HepG2 (cell line): ENCODE measurements around the gene TYMP. TPM values are rescaled to one million over a fixed set of nuclear protein-coding genes. Genes with fewer than 3 reads are reported as not detected.
A peak's percentile ranks its signal among the peaks of the same experiment; 100 is the strongest.

Source experiments
- AGO1 ChIP-seq: fragments of 200-400 bp; formaldehyde crosslinking; IDR thresholded peaks from 2 replicates; pipeline ENCODE4 v1.6.1; 2017; ENCODE audit warnings: mild to moderate bottlenecking, low read depth, low read length, moderate library complexity; ENCODE audit not compliant: poor library complexity, severe bottlenecking
- ATM ChIP-seq: fragments of 450-650 bp; IDR thresholded peaks from 2 replicates; pipeline ENCODE4 v1.7.1; 2017; ENCODE audit warnings: mild to moderate bottlenecking, borderline replicate concordance
- DNMT3B ChIP-seq: conservative IDR thresholded peaks from 2 replicates; pipeline ENCODE4 v1.6.1; 2016; ENCODE audit warnings: missing biosample characterization, control low read depth
- GATAD2A ChIP-seq: IDR thresholded peaks from 2 replicates; pipeline ENCODE4 v1.6.1; 2016
- IKZF5 ChIP-seq: IDR thresholded peaks from 2 replicates; pipeline ENCODE4 v1.6.1; 2018; ENCODE audit warnings: missing genetic modification reagents, mild to moderate bottlenecking, missing compliant biosample characterization
- LCORL ChIP-seq, 2 experiments: fragments of 450-650 bp in 1 of 2; sonication (generic) in 1 of 2; formaldehyde crosslinking in 1 of 2; IDR thresholded peaks; 2 replicates each; pipeline versions ENCODE4 v1.5.0 to v1.6.1; 2017 to 2020; ENCODE audit warnings: antibody characterized with exemption in 1 of 2, missing genetic modification reagents in 1 of 2
- MIXL1 ChIP-seq: IDR thresholded peaks from 2 replicates; pipeline ENCODE4 v1.6.1; 2016
- MNT ChIP-seq: fragments of 450-650 bp; IDR thresholded peaks from 2 replicates; pipeline ENCODE4 v1.6.1; 2016
- PHF21A ChIP-seq: sonication (generic); formaldehyde crosslinking; IDR thresholded peaks from 2 replicates; pipeline ENCODE4 v1.5.0; 2020; ENCODE audit warnings: mild to moderate bottlenecking, missing genetic modification reagents
- TP53 ChIP-seq: sonication (generic); formaldehyde crosslinking; conservative IDR thresholded peaks from 2 replicates; pipeline ENCODE4 v1.4.0; 2020; ENCODE audit warnings: missing genetic modification reagents
- ZFP1 ChIP-seq: IDR thresholded peaks from 2 replicates; pipeline ENCODE4 v1.6.1; 2016
- ZNF318 ChIP-seq: sonication (generic); formaldehyde crosslinking; IDR thresholded peaks from 2 replicates; pipeline ENCODE4 v1.4.0; 2020; ENCODE audit warnings: mild to moderate bottlenecking, missing genetic modification reagents
- ZNF609 ChIP-seq: sonication (generic); formaldehyde crosslinking; IDR thresholded peaks from 2 replicates; pipeline ENCODE4 v1.4.0; 2020; ENCODE audit warnings: mild to moderate bottlenecking, missing genetic modification reagents, borderline replicate concordance
- polyA plus RNA-seq, 8 experiments: library from polyadenylated mRNA; depleted of rRNA in 3 of 8; stranded (reverse) in 7 of 8; unstranded in 1 of 8; fragments of >200 nt; fragmentation: Illumina TruSeq in 4 of 8; extraction: Trizol in 4 of 8; gene quantifications; 2 replicates each; pipeline versions ENCODE4 v1.2.1 to v1.2.3, GENCODE V29; 2011 to 2016; ENCODE audit warnings: low read depth in 4 of 8, missing spikeins in 1 of 8, mixed read lengths in 1 of 8; ENCODE audit not compliant: insufficient read depth in 1 of 8
- total RNA-seq, 5 experiments: library from RNA; depleted of rRNA; stranded (reverse); fragments of >200 nt; fragmentation: Illumina TruSeq; extraction: Trizol; gene quantifications; 2 replicates each; pipeline ENCODE4 v1.2.3, GENCODE V29; 2016; ENCODE audit warnings: low read depth in 1 of 5

TYMP gene
- total and polyA plus RNA-seq, 2 of the 13 experiments (the other 11 are each of a cell fraction or from before 2014, with no cell fraction given): 3.9 to 4.3 TPM

GRCh38 chr22:50562523-50563412, 33.0 kb upstream of the TYMP start, which contains the start of gene SYCE3 (continued):
- TF ChIP-seq ZNF318 (CRISPR knock-in tag): no peak
- TF ChIP-seq ZFP1 (CRISPR knock-in tag): no peak
- no peak for TF ChIP-seq TP53
- TF ChIP-seq MIXL1: no peak
- no peak for TF ChIP-seq LCORL (IDR thresholded peaks at IDR 0.05)
- TF ChIP-seq LCORL (CRISPR knock-in tag; IDR thresholded peaks at IDR 0.05): peak; percentile 68
- TF ChIP-seq MNT: no peak
- TF ChIP-seq ZNF609 (CRISPR knock-in tag): no peak
- TF ChIP-seq PHF21A (CRISPR knock-in tag): no peak
- TF ChIP-seq AGO1: no peak
- TF ChIP-seq ATM: no peak
- TF ChIP-seq DNMT3B (CRISPR knock-in tag): no peak
- TF ChIP-seq GATAD2A (CRISPR knock-in tag): peak; percentile 41; the same call in 1 of the 2 replicates
- peak; percentile 36 for TF ChIP-seq IKZF5 (CRISPR knock-in tag)
